DMS114 treated with DMSO at 0.1 percent for 48 hours (cell line): ENCODE data around the gene ZBP1.

Experiments
- DNase-seq: peaks from one replicate; lab custom pipeline; 2025; ENCODE audit not compliant: unreplicated experiment; lab: John Stamatoyannopoulos, UW

Gene ZBP1

DNA sequence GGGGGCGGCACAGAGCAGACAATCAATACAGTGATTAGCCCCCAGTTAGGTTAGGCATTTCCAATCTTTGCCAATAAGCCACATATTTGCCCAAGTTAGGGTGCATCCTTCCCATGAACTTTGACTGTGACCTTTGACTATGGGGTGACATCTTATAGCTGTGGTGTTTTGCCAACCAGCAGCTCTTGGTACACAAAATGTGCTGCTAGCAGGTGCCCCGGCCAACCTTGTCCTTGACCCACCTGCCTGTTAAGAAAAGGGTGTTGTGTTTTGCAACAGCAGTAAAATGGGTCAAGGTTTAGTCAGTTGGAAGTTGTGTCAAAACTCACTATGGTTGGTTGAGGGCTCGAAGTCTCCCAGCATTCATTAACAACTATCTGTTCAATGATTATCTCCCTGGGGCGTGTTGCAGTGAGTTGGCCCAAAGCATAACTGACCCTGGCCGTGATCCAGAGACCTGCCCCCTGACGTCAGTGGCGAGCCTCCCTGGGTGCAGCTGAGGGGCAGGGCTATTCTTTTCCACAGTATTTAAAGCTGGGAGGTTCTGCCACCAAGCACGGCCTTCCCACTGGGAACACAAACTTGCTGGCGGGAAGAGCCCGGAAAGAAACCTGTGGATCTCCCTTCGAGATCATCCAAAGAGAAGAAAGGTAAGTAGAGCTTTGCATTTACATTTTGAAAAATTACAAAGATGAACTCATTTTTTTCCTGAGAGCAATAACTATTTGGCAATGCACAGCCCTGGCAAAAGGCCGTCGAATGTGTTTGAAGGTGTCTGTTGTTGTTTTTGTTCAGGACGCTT lies 59.5 kb downstream of the ZBP1 start, which contains the start of gene PCK1:
TSS of gene PCK1 (plus strand) at position 557 of the 802 bp plus-strand sequence. CDS start 302 bp downstream, outside the sequence.
- DNase-seq = no peak

DNA sequence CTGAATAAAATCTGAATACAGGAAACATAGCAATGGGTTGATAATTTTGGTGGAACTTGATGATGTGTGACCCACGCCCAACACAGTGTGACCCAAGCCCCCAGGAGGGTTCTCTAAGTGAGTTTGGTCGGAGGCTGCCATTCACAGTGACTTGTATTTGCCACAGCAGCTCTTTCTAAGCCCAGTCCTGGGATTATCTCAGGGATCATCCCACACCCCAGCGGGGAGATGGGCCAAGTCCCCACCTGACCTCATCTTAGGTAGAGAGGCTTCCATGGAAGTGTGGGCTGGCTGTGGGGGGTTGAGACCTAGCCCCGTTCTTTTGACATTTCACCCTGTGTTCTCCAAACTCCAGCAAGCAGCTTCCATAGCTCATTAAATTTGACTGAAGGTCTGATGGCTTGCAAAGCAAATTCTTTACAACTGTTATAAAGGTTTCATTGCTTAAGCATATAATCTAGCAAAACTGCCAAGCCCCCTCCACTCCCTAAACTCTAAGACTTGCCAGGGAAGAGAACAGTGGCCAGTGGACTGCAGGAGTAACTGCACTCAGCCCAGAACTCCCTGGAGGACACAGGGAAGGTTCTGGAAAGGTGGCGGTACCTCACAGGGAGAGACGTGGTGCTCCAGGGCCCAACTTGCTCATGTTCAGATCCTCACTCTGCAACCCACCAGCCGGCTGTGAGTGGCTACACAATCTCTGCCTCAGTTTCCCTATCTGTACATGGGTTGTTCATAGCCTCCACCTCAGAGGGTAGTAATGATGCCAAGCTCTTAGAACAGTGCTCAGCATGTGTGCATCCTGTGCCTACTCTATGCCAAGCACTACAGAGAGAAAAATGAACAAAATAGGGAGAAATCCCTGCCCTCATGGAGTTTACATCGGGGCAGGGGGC lies 60.3 kb downstream of the ZBP1 start:
- no peak for DNase-seq

DNA sequence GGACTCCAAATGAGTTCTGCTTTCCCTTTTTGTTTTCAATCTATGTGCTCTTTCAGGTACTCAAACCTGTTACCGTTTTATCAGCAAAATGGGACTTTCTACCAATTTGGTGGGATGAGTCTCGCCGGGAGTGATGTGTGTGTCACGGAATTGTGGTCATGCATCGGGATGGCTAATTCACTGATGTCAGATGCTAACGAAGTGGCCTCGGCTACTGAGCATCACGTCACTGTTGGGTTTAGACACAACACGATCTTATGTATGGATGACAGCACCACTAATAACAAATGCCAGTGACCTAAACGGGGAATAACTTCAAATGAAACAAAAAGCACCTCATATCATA lies 61.0 kb downstream of the ZBP1 start:
- no peak for DNase-seq

DNA sequence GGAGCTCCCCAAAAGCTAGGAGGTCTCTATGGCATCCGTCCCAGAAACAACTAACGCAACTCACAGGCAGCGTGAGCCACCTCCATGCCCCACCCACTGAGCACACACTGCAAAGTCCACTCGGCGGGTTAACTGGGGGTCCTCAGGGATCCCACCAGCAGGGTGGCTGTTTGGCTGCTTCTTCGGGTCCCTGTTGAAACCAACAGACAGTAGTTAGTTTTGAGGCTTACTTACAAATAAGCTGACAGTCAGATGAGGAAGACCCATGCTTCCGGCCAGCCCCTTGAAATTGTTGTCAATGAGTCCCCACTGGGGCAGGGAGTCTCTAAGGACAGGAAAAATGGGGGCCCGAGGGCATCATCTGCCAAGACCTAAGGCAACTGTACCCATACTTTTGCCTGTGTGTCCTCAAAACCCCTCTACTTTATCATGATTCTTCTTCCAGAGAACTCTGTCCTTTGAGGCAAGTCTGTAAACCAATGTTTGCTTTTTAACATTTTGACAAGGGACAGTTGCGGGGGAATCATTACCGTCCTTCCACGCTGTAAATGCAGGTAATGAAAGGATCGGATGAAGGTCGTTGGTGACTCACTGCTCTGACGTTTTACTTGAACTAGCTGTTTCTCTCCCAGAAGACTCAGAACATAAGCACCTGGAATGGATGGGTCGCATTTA lies 61.5 kb downstream of the ZBP1 start:
- no peak for DNase-seq

DNA sequence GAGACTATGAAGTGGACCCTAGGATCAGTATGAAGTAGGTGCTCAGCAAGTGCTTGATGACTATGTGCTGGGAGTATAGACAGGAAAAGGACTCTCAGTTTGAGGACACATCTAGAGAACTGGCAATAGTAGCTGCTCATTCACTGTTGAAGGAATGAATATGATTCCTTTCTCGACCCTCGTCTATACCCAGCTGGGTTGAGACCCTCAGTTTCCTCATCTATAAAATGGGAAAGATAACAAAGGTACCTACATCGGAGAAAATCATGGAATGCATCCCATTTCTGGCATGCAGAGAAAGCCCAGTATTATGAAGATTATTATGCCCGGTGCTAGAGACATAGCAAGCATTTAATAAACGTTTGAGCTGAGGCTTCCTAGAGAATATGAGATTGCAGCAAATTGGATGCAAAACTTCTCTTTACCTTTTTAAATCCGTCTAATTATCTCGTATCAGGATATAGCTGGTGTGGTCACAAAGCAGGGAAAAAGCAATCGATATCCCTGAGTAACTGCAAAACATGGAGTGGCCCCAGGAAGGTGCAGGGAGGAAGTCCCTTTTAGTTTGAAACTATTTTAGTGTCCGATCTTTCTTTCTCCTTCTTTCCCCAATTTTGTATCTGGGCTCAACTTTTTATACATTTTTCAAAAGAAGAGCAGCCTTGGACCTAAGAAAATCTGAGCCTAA lies 62.2 kb downstream of the ZBP1 start:
- no peak for DNase-seq

DNA sequence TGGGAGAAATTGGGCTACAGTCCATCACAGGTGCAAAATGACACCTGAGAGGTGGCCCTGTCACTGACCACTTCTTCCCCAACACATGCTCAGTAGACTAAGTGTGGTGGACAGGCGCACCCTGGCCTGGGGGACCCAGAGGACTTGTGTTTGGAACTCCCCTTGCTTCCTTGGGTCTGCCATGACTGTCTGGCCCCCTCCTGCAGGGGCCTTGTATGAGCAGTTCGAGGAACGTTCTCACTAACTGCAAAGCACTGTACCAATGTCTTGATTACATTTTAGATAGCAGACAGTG lies 63.3 kb downstream of the ZBP1 start:
- no peak for DNase-seq

DNA sequence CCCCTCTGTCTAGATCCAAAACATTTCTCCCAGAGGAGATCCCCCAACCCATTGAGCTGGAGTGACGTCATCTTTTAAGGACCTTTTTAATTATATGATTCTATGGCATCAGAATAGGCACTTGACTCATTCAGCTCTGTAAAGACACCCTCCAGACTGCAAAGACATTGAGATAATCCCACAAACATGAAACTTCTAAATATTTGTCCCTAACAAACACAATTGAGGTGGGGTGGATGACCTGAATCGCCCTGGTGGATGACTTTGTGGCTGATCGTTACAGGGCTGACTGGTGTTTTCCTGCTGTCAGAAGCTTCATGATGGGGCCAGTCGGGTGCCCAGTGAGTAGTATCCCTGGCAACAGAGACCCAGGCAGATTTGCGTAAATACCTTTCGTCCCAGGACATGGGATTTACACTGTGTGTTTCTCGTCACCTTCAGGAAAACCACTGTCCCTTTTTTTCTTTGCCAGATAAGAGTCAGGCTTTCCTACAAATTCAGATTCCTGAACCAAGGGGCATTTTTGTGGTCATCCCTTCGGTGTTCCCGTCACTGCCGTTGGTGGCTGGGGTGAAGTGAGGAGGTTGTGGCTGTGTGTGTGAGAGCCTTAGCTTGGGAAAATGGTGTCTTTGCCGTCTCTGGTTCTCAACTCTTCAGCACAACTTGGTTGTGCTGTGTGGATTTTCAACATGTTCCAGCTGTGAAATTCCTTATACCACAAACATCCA lies 64.6 kb downstream of the ZBP1 start:
- no peak for DNase-seq
